IMR-90 (cell line): Measurements from ENCODE around the gene OR2A2. TPM values are rescaled to one million over a fixed set of nuclear protein-coding genes. Genes with fewer than 3 reads are reported as not detected.
"Not testable (repeated sequence)": the region's sequence is repeated elsewhere in the genome, so short reads cannot be mapped to it uniquely, and the experiment has no call there.

Source experiments
- ATAC-seq: fragments of 200-7000 bp; cut with Tn5 transposase; 2 replicates; pipeline ENCODE4 v1.9.1; 2020; ENCODE audit warnings: low read depth, mild to moderate bottlenecking, moderate library complexity
- BruUV-seq: library from RNA; stranded (reverse); fragments of 400-500 nt; replicated peaks from 2 replicates; lab custom pipeline; 2021; lab: Mats Ljungman, UMichigan
- CTCF ChIA-PET: fragments of 300-600 bp; formaldehyde crosslinking; extraction: SDS; loops from one replicate; lab custom pipeline; 2021; ENCODE audit warnings: antibody characterized with exemption; lab: Yijun Ruan, JAX
- POLR2A ChIA-PET: fragments of 300-600 bp; sonication (Branson Sonifier 250); formaldehyde crosslinking; loops from one replicate; lab custom pipeline; 2022; ENCODE audit warnings: antibody characterized with exemption; ENCODE audit not compliant: unreplicated experiment; lab: Charles Lee
- DNase-seq: peaks from one replicate; pipeline ENCODE4 v3.0.0; 2013
- H2AFZ ChIP-seq: replicated peaks from 2 replicates; pipeline ENCODE3; 2013; ENCODE audit warnings: low read length, mild to moderate bottlenecking; ENCODE audit not compliant: poor library complexity
- H2AK5ac ChIP-seq: 2 replicates; pipeline ENCODE4 v1.6.1; 2013; ENCODE audit warnings: low read depth, low read length, inconsistent platforms
- H2AK9ac ChIP-seq: replicated peaks from 2 replicates; pipeline ENCODE3; 2013; ENCODE audit warnings: mild to moderate bottlenecking, low read depth, low read length, moderate library complexity; ENCODE audit not compliant: poor library complexity
- H2BK120ac ChIP-seq: 2 replicates; pipeline ENCODE4 v1.6.1; 2013; ENCODE audit warnings: low read depth, low read length, inconsistent platforms
- H2BK15ac ChIP-seq: 3 replicates; pipeline ENCODE4 v1.6.1; 2013; ENCODE audit warnings: low read depth, low read length, inconsistent platforms
- H2BK20ac ChIP-seq: 2 replicates; pipeline ENCODE4 v1.6.1; 2013; ENCODE audit warnings: low read depth, mild to moderate bottlenecking, inconsistent platforms, low read length, moderate library complexity
- H2BK5ac ChIP-seq: 2 replicates; pipeline ENCODE4 v1.6.1; 2013; ENCODE audit warnings: mild to moderate bottlenecking, low read depth, low read length, inconsistent platforms; ENCODE audit not compliant: poor library complexity, severe bottlenecking
- H3K14ac ChIP-seq: replicated peaks from 2 replicates; pipeline ENCODE4 v1.6.1; 2013; ENCODE audit warnings: low read depth, low read length, inconsistent platforms
- H3K18ac ChIP-seq: 2 replicates; pipeline ENCODE4 v1.6.1; 2013; ENCODE audit warnings: low read depth, low read length, control low read depth
- H3K23ac ChIP-seq: 2 replicates; pipeline ENCODE4 v1.6.1; 2013; ENCODE audit warnings: low read depth, low read length, inconsistent platforms
- H3K27ac ChIP-seq: 2 replicates; pipeline ENCODE4 v1.5.1; 2013; ENCODE audit warnings: mild to moderate bottlenecking, control low read depth, low read length; ENCODE audit not compliant: insufficient read depth
- H3K27me3 ChIP-seq: 2 replicates; pipeline ENCODE4 v1.6.1; 2013; ENCODE audit warnings: low read length; ENCODE audit not compliant: control insufficient read depth, insufficient read depth
- H3K36me3 ChIP-seq: 2 replicates; pipeline ENCODE4 v1.6.1; 2013; ENCODE audit warnings: low read length, mixed read lengths; ENCODE audit not compliant: control insufficient read depth, insufficient read depth
- H3K4ac ChIP-seq: 2 replicates; pipeline ENCODE4 v1.6.1; 2013; ENCODE audit warnings: low read depth, low read length, inconsistent platforms
- H3K4me1 ChIP-seq: 2 replicates; pipeline ENCODE4 v1.6.1; 2013; ENCODE audit warnings: low read length, mixed read lengths; ENCODE audit not compliant: control insufficient read depth, insufficient read depth
- H3K4me2 ChIP-seq: 2 replicates; pipeline ENCODE4 v1.6.1; 2013; ENCODE audit warnings: low read depth, mild to moderate bottlenecking, control low read depth, low read length, moderate library complexity
- H3K4me3 ChIP-seq: 2 replicates; pipeline ENCODE4 v1.5.1; 2013; ENCODE audit warnings: low read depth, mild to moderate bottlenecking, control low read depth, low read length, moderate library complexity; ENCODE audit not compliant: insufficient read depth
- H3K56ac ChIP-seq: 2 replicates; pipeline ENCODE4 v1.6.1; 2013; ENCODE audit warnings: low read length, inconsistent platforms; ENCODE audit not compliant: insufficient read depth; ENCODE audit errors: extremely low read depth
- H3K79me1 ChIP-seq, 2 experiments: 2 replicates each; pipeline ENCODE4 v1.6.1; 2013; ENCODE audit warnings: low read length in 2 of 2, inconsistent platforms in 1 of 2, low read depth in 1 of 2
- H3K9ac ChIP-seq: 2 replicates; pipeline ENCODE4 v1.6.1; 2013; ENCODE audit warnings: low read depth, low read length, control low read depth
- H3K9me1 ChIP-seq: 2 replicates; pipeline ENCODE4 v1.6.1; 2013; ENCODE audit warnings: low read length, inconsistent platforms; ENCODE audit not compliant: insufficient read depth
- H3K9me3 ChIP-seq: 2 replicates; pipeline ENCODE4 v1.6.1; 2013; ENCODE audit warnings: low read length; ENCODE audit not compliant: control insufficient read depth, insufficient read depth
- H4K20me1 ChIP-seq: 2 replicates; pipeline ENCODE4 v1.6.1; 2013; ENCODE audit warnings: low read length, inconsistent platforms; ENCODE audit not compliant: insufficient read depth
- H4K5ac ChIP-seq: 2 replicates; pipeline ENCODE4 v1.6.1; 2013; ENCODE audit warnings: mild to moderate bottlenecking, low read depth, low read length, control low read depth
- H4K8ac ChIP-seq, 2 experiments: 2 replicates each; pipeline ENCODE4 v1.6.1; 2013; ENCODE audit warnings: low read depth in 2 of 2, low read length in 2 of 2, control low read depth in 1 of 2, inconsistent platforms in 1 of 2
- H4K91ac ChIP-seq: 2 replicates; pipeline ENCODE4 v1.6.1; 2013; ENCODE audit warnings: low read depth, low read length, inconsistent platforms; ENCODE audit not compliant: insufficient read depth
- WGBS, 2 experiments: methylation state at CpG; one replicate each; pipeline versions ENCODE4 v1.1.5 to v1.1.7; 2013; ENCODE audit warnings: missing lambda C conversion rate in 2 of 2; ENCODE audit not compliant: insufficient read length in 1 of 2; ENCODE audit errors: extremely low coverage in 2 of 2; 5-methylcytosine and 5-hydroxymethylcytosine counted together
- dilution Hi-C: fragments of 300-500 bp; cut with HindIII; formaldehyde crosslinking; loops from one replicate; pipeline ENCODE4 v1.14.3; 2018; ENCODE audit warnings: low sequenced_read_pairs; ENCODE audit not compliant: unreplicated experiment
- in situ Hi-C: fragments of 300-500 bp; cut with MboI; formaldehyde crosslinking; loops from 3 replicates; pipeline ENCODE4 v1.14.3; 2019; ENCODE audit warnings: low sequenced_read_pairs, inconsistent platforms, mixed read lengths
- intact Hi-C: fragments of 100-400 bp; cut with micrococcal nuclease; formaldehyde crosslinking; loops from 2 replicates; pipeline ENCODE4 v1.10.0; 2022
- polyA plus RNA-seq, 3 experiments: library from polyadenylated mRNA; depleted of rRNA; stranded (reverse); fragments of >200 nt; gene quantifications; 2 replicates each; pipeline ENCODE4 v1.2.3, GENCODE V29; 2012; ENCODE audit warnings: low replicate concordance in 1 of 3
- total RNA-seq: library from RNA; depleted of rRNA; stranded (reverse); fragments of >200 nt; gene quantifications from 2 replicates; pipeline ENCODE4 v1.2.3, GENCODE V29; 2012

OR2A2 gene
- total and polyA plus RNA-seq, 2 of the 4 experiments (the other 2 are of a cell fraction) = not detected

DNA sequence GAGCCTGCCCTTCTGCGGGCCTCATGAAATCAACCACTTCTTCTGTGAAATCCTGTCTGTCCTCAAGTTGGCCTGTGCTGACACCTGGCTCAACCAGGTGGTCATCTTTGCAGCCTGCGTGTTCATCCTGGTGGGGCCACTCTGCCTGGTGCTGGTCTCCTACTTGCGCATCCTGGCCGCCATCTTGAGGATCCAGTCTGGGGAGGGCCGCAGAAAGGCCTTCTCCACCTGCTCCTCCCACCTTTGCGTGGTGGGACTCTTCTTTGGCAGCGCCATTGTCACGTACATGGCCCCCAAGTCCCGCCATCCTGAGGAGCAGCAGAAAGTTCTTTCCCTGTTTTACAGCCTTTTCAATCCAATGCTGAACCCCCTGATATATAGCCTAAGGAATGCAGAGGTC is 20.2 kb downstream of the OR2A2 start:
- H4K5ac ChIP-seq, H4K20me1 ChIP-seq, H3K4me1 ChIP-seq, H3K56ac ChIP-seq, H3K79me1 ChIP-seq, H3K14ac ChIP-seq, H2BK20ac ChIP-seq, CTCF ChIA-PET, H3K9me1 ChIP-seq, H4K8ac ChIP-seq, H3K9me3 ChIP-seq, H3K4me2 ChIP-seq, H3K23ac ChIP-seq, H2AK5ac ChIP-seq, H3K27ac ChIP-seq, H2BK15ac ChIP-seq, H3K18ac ChIP-seq, BruUV-seq, H2AFZ ChIP-seq, ATAC-seq, in situ Hi-C loops, POLR2A ChIA-PET, dilution Hi-C loops, H2BK5ac ChIP-seq, H3K4me3 ChIP-seq, H3K27me3 ChIP-seq, H2BK120ac ChIP-seq, H3K36me3 ChIP-seq, H2AK9ac ChIP-seq, DNase-seq, H3K9ac ChIP-seq, H4K91ac ChIP-seq, H3K4ac ChIP-seq: not testable (repeated sequence)
- WGBS, 2 experiments = 63% methylated on average over 4 of the region's 9 CpGs; no CpG with 5 or more reads in 1 of the 2 experiments
- intact Hi-C loops = loop anchor here (5.0 kb wide), 1 partner anchor 102 kb away; no protein-coding TSS in a partner anchor
